Small intestine (tissue), 7 donors: ENCODE data around the gene WNT6. TPM values are rescaled to one million over a fixed set of nuclear protein-coding genes. Genes with fewer than 3 reads are reported as not detected.
A peak's percentile ranks its signal among the peaks of the same experiment; 100 is the strongest.

ENCODE experiments used
- DNase-seq, 2 donors: peaks; one replicate each; pipeline versions ENCODE4 v3.0.0 to v3.0.0-alpha.2; 2013
- FAIRE-seq: peaks from 2 replicates; lab custom pipeline; 2012; peaks lifted over from hg19 to GRCh38; lab: Jason Lieb, UNC
- H3K27ac ChIP-seq, 3 donors: one replicate each; pipeline ENCODE4 v1.5.1; 2013; ENCODE audit warnings: low read length in 2 of 3, mild to moderate bottlenecking in 2 of 3, control low read depth in 1 of 3, inconsistent platforms in 1 of 3, low read depth in 1 of 3, moderate library complexity in 1 of 3
- H3K27me3 ChIP-seq, 3 donors: one replicate each; pipeline ENCODE4 v1.6.1; 2013; ENCODE audit warnings: low read length in 3 of 3, inconsistent platforms in 1 of 3; ENCODE audit not compliant: control insufficient read depth in 3 of 3, insufficient read depth in 3 of 3
- H3K36me3 ChIP-seq, 3 donors: one replicate each; pipeline ENCODE4 v1.6.1; 2013; ENCODE audit warnings: low read length in 3 of 3, inconsistent platforms in 1 of 3, low read depth in 1 of 3, mild to moderate bottlenecking in 1 of 3, moderate library complexity in 1 of 3; ENCODE audit not compliant: control insufficient read depth in 3 of 3, insufficient read depth in 2 of 3
- H3K4me1 ChIP-seq, 3 donors: one replicate each; pipeline ENCODE4 v1.6.1; 2013; ENCODE audit warnings: low read length in 2 of 3, inconsistent platforms in 1 of 3, low read depth in 1 of 3, mild to moderate bottlenecking in 1 of 3, moderate library complexity in 1 of 3; ENCODE audit not compliant: control insufficient read depth in 3 of 3, insufficient read depth in 2 of 3
- H3K4me3 ChIP-seq, 3 donors: one replicate each; pipeline ENCODE4 v1.5.1; 2013; ENCODE audit warnings: low read length in 3 of 3, control low read depth in 1 of 3, inconsistent platforms in 1 of 3, low read depth in 1 of 3, mild to moderate bottlenecking in 1 of 3, moderate library complexity in 1 of 3
- H3K9me3 ChIP-seq, 2 donors: one replicate each; pipeline ENCODE4 v1.6.1; 2013; ENCODE audit warnings: low read depth in 1 of 2, low read length in 1 of 2; ENCODE audit not compliant: control insufficient read depth in 2 of 2, insufficient read depth in 1 of 2
- WGBS, 3 donors: extraction: QIAGEN DNeasy Blood & Tissue Kit; methylation state at CpG; one replicate each; pipeline ENCODE4 v1.1.7; 2013; 5-methylcytosine and 5-hydroxymethylcytosine counted together
- polyA plus RNA-seq, 4 donors: library from polyadenylated mRNA; stranded (reverse) in 3 of 4; unstranded in 1 of 4; fragments of 200-250 nt in 3 of 4; fragments of 120-200 nt in 1 of 4; gene quantifications; one replicate each; pipeline versions ENCODE4 v1.2.1 to v1.2.3, GENCODE V29; 2013
- donor health status: healthy with polysubstance abuse.
- donor health status: control.
- donor health status: control.
- donor health status: Bipolar disorder and iron deficiency.
- donor health status: healthy.

WNT6 gene
- polyA plus RNA-seq, 4 donors: 0.06 to 1.8 TPM; not detected in 2

- Histone ChIP-seq H3K27me3 (peaks cover 18 to 94% (median 54%) of the 10 kb centered on the region in 3 donors), H3K4me3 (no peak overlapping the region), H3K9me3 (no peaks in the 10 kb centered on the region), H3K36me3 (no peaks in the 10 kb centered on the region), H3K4me1 (peaks cover 0 to 3% (median 0%) of the 10 kb centered on the region in 3 donors), H3K27ac (no peak overlapping the region)
- 2 to 9% (median 6%) methylated on average over 77 to 86 of the region's 86 CpGs for WGBS, 3 donors
- no peak for FAIRE-seq
- no peak for DNase-seq
Observed at GRCh38 chr2:218873359-218874194, 14.0 kb downstream of the WNT6 start.

DNA sequence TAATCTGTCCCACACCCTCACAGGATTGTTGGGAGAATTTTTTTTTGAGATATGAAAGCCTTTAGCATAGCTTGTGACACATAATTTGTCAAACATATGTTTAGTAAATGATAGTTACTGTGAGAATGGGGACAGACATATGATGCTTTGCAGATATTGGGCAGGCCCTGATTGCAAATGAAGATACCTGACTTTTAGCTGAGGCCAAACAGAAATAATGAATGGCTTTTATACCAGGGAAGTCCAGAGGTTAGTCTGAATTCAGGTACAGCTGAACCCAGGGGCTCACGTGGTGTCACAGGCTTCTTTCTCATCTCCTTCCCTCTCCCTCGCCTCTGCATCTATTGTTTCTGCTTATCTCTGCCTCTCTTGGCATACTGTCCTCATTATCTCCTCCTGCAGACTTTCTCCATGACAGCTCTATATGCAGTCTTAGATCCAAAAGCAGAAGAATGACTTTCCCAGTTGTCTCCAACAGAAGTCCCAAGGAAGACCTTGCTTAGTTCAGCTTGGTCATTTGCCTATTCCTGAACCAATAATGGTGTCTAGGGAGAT is 16.2 kb downstream of the WNT6 start:
- no peak for FAIRE-seq
- H3K4me1 ChIP-seq: peaks cover 0 to 13% (median 0%) of the 10 kb centered on the region in 3 donors
- no peak overlapping the region for H3K27ac ChIP-seq
- DNase-seq: no peak
- H3K4me3 ChIP-seq: no peak overlapping the region
- no peaks in the 10 kb centered on the region for H3K36me3 ChIP-seq
- no peaks in the 10 kb centered on the region for H3K9me3 ChIP-seq
- 11 to 30% (median 23%) methylated on average over 2 of the region's 2 CpGs for WGBS, 3 donors
- peaks cover 18 to 93% (median 55%) of the 10 kb centered on the region in 3 donors for H3K27me3 ChIP-seq

GRCh38 chr2:218876562-218877219 is 17.1 kb downstream of the WNT6 start:
- Histone ChIP-seq H3K9me3 (no peaks in the 10 kb centered on the region), H3K4me1 (peaks cover 0 to 10% (median 0%) of the 10 kb centered on the region in 3 donors), H3K27me3 (peaks cover 14 to 92% (median 57%) of the 10 kb centered on the region in 3 donors), H3K27ac (no peak overlapping the region), H3K36me3 (no peaks in the 10 kb centered on the region), H3K4me3 (no peak overlapping the region)
- DNase-seq (peak; percentile 68 to 72), FAIRE-seq (no peak)
- 0 to 2% (median 1%) methylated on average over 3 of the region's 3 CpGs for WGBS, 3 donors

DNA sequence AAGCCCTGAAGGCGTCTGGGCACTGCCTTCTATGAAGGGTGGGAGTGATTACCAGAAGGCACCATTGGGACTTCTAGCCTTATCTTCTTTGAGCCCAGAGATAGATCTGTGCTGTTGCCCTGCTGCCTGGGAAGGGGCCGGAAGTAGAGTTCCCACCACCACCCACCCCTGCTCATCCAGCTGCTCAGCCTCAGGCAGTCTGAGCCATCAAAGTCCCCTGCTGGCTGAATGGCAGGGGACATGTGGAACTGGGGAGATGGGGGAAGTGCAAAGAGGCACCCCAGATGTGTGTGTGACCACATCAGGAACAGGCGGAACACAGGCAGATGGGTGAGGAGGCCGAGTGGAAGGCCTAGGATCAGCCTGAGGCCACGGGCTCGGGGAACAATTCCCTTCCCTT is 17.7 kb downstream of the WNT6 start:
- H3K36me3 ChIP-seq: no peaks in the 10 kb centered on the region
- WGBS, 3 donors: 63 to 76% (median 71%) methylated on average over 6 of the region's 6 CpGs
- peaks cover 0 to 10% (median 0%) of the 10 kb centered on the region in 3 donors for H3K4me1 ChIP-seq
- no peak overlapping the region for H3K27ac ChIP-seq
- no peak for DNase-seq
- FAIRE-seq: no peak
- peaks cover 13 to 92% (median 54%) of the 10 kb centered on the region in 3 donors for H3K27me3 ChIP-seq
- H3K4me3 ChIP-seq: no peak overlapping the region
- no peaks in the 10 kb centered on the region for H3K9me3 ChIP-seq

- Histone ChIP-seq H3K9me3 (no peaks in the 10 kb centered on the region), H3K4me3 (no peak overlapping the region), H3K4me1 (peaks cover 0 to 14% (median 0%) of the 10 kb centered on the region in 3 donors), H3K27ac (no peak overlapping the region), H3K36me3 (no peaks in the 10 kb centered on the region), H3K27me3 (peaks cover 9 to 92% (median 50%) of the 10 kb centered on the region in 3 donors)
- FAIRE-seq (no peak), DNase-seq (no peak)
- 21 to 45% (median 45%) methylated on average over 5 of the region's 5 CpGs for WGBS, 3 donors
Observed at GRCh38 chr2:218877891-218878290, 18.3 kb downstream of the WNT6 start.

GRCh38 chr2:218878486-218878885 is 18.9 kb downstream of the WNT6 start:
- no peak for FAIRE-seq
- Histone ChIP-seq H3K36me3 (no peaks in the 10 kb centered on the region), H3K27me3 (peaks cover 4 to 92% (median 44%) of the 10 kb centered on the region in 3 donors), H3K4me3 (no peak overlapping the region), H3K27ac (peak overlapping the region in 1 of 3 donors; percentile 13), H3K9me3 (no peaks in the 10 kb centered on the region), H3K4me1 (peaks cover 0 to 17% (median 0%) of the 10 kb centered on the region in 3 donors)
- no peak for DNase-seq
- WGBS, 3 donors: 64 to 72% (median 67%) methylated on average over 6 of the region's 6 CpGs

- Histone ChIP-seq H3K9me3 (no peaks in the 10 kb centered on the region), H3K4me1 (peaks cover 0 to 17% (median 2%) of the 10 kb centered on the region in 3 donors), H3K36me3 (no peaks in the 10 kb centered on the region), H3K27me3 (peaks cover 0 to 89% (median 38%) of the 10 kb centered on the region in 3 donors), H3K27ac (peak overlapping the region in 1 of 3 donors; percentile 52), H3K4me3 (no peak overlapping the region)
- WGBS, 3 donors: 31 to 33% (median 32%) methylated on average over 12 to 16 of the region's 16 CpGs
- no peak for FAIRE-seq
- DNase-seq: no peak
Observed at GRCh38 chr2:218878926-218879761, 19.5 kb downstream of the WNT6 start.
